Measurements from ENCODE around the gene PSMD6. TPM values are rescaled to one million over a fixed set of nuclear protein-coding genes. Genes with fewer than 3 reads are reported as not detected.

Gene PSMD6
- total and polyA plus RNA-seq, 2 experiments from 2014 or later, result 110 to 184 TPM

GRCh38 chr3:63988943-63989342, 34.4 kb downstream of the PSMD6 start:
- Histone ChIP-seq H3K27me3 (no peaks in the 10 kb centered on the region), H3K9me3 (ENCODE audit: low read depth) (no peaks in the 10 kb centered on the region), H3K27ac (no peak overlapping the region), H3K4me3 (no peak overlapping the region), H3K36me3 (peaks cover 15% of the 10 kb centered on the region), H3K4me1 (ENCODE audit: low read depth) (no peaks in the 10 kb centered on the region)
- DNase-seq (ENCODE audit: low read depth in 1 of 2, low spot score in 1 of 2), result no peak
- no peak for TF ChIP-seq CTCF (IDR thresholded peaks at IDR 0.05; ENCODE audit: low read depth, low read length)

- DNase-seq (ENCODE audit: low read depth in 1 of 2, low spot score in 1 of 2), result no peak
- Histone ChIP-seq H3K4me3 (no peak overlapping the region), H3K9me3 (ENCODE audit: low read depth) (no peaks in the 10 kb centered on the region), H3K36me3 (peaks cover 15% of the 10 kb centered on the region), H3K27ac (no peak overlapping the region), H3K27me3 (no peaks in the 10 kb centered on the region), H3K4me1 (ENCODE audit: low read depth) (no peaks in the 10 kb centered on the region)
- no peak for TF ChIP-seq CTCF (IDR thresholded peaks at IDR 0.05; ENCODE audit: low read depth, low read length)
These were observed 36.5 kb downstream of the PSMD6 start for GRCh38 chr3:63986831-63987230.

GRCh38 chr3:63986146-63986545, 37.1 kb downstream of the PSMD6 start:
- Histone ChIP-seq H3K27ac (no peak overlapping the region), H3K4me3 (no peak overlapping the region), H3K4me1 (ENCODE audit: low read depth) (no peaks in the 10 kb centered on the region), H3K27me3 (no peaks in the 10 kb centered on the region), H3K36me3 (peaks cover 13% of the 10 kb centered on the region), H3K9me3 (ENCODE audit: low read depth) (no peaks in the 10 kb centered on the region)
- no peak for DNase-seq (ENCODE audit: low read depth in 1 of 2, low spot score in 1 of 2)
- no peak for TF ChIP-seq CTCF (IDR thresholded peaks at IDR 0.05; ENCODE audit: low read depth, low read length)

- Histone ChIP-seq H3K36me3 (peaks cover 5% of the 10 kb centered on the region), H3K27me3 (no peaks in the 10 kb centered on the region), H3K9me3 (ENCODE audit: low read depth) (no peaks in the 10 kb centered on the region), H3K27ac (no peak overlapping the region), H3K4me3 (no peak overlapping the region), H3K4me1 (ENCODE audit: low read depth) (no peaks in the 10 kb centered on the region)
- no peak for TF ChIP-seq CTCF (IDR thresholded peaks at IDR 0.05; ENCODE audit: low read depth, low read length)
- DNase-seq (ENCODE audit: low read depth in 1 of 2, low spot score in 1 of 2), result no peak
These were observed 38.9 kb downstream of the PSMD6 start for GRCh38 chr3:63984391-63984790.

- Histone ChIP-seq H3K4me1 (ENCODE audit: low read depth) (no peaks in the 10 kb centered on the region), H3K27me3 (no peaks in the 10 kb centered on the region), H3K4me3 (no peak overlapping the region), H3K27ac (no peak overlapping the region), H3K36me3 (no peaks in the 10 kb centered on the region), H3K9me3 (ENCODE audit: low read depth) (no peaks in the 10 kb centered on the region)
- no peak for TF ChIP-seq CTCF (IDR thresholded peaks at IDR 0.05; ENCODE audit: low read depth, low read length)
- DNase-seq (ENCODE audit: low read depth in 1 of 2, low spot score in 1 of 2), result no peak
These were observed 41.3 kb downstream of the PSMD6 start for GRCh38 chr3:63981980-63982379.

All from cardiac muscle cell (in vitro differentiated cells and primary cell).